Stimulated activated CD4-positive, alpha-beta T cell treated with anti-CD3 and anti-CD28 coated beads, Interleukin-1b, Interleukin-23, amount 100 ng/mL, for 48 hours (primary cell): Measurements from ENCODE around the gene PITHD1.
"Not testable (repeated sequence)": the region's sequence is repeated elsewhere in the genome, so short reads cannot be mapped to it uniquely, and the experiment has no call there.

Experiments used
- DNase-seq: peaks from one replicate; pipeline ENCODE4 v3.0.0-alpha.2; 2020

PITHD1 gene

GRCh38 chr1:23799570-23800399, 21.6 kb downstream of the PITHD1 start:
- DNase-seq = peak; percentile 34

- peak; percentile 96 for DNase-seq
Measured at GRCh38 chr1:23800400-23801337, 22.5 kb downstream of the PITHD1 start, which contains the start of gene GALE. GALE (minus strand) TSS chr1:23800754; CDS start chr1:23799007, 1,747 bp downstream.

GRCh38 chr1:23801338-23801748, 23.1 kb downstream of the PITHD1 start:
- no peak for DNase-seq

GRCh38 chr1:23801876-23802275, 23.7 kb downstream of the PITHD1 start:
- no peak for DNase-seq

- not testable (repeated sequence) for DNase-seq
Measured at GRCh38 chr1:23802809-23803342, 24.7 kb downstream of the PITHD1 start.

- DNase-seq = no peak
Measured at GRCh38 chr1:23803674-23804073, 25.5 kb downstream of the PITHD1 start.

- no peak for DNase-seq
Measured at GRCh38 chr1:23804183-23804835, 26.1 kb downstream of the PITHD1 start.

- DNase-seq = no peak
Measured at GRCh38 chr1:23805025-23805424, 26.8 kb downstream of the PITHD1 start.

- DNase-seq = no peak
Measured at GRCh38 chr1:23806280-23806679, 28.1 kb downstream of the PITHD1 start.

- no peak for DNase-seq
Measured at GRCh38 chr1:23807453-23807852, 29.2 kb downstream of the PITHD1 start.

GRCh38 chr1:23809751-23810171, 31.5 kb downstream of the PITHD1 start:
- peak; percentile 82 for DNase-seq

- peak; percentile 48 for DNase-seq
Measured at GRCh38 chr1:23810818-23811540, 32.8 kb downstream of the PITHD1 start.

GRCh38 chr1:23814016-23814415, 35.8 kb downstream of the PITHD1 start:
- no peak for DNase-seq

GRCh38 chr1:23816361-23816760, 38.1 kb downstream of the PITHD1 start:
- no peak for DNase-seq

GRCh38 chr1:23816906-23817305, 38.7 kb downstream of the PITHD1 start:
- DNase-seq = no peak

- DNase-seq = no peak
Measured at GRCh38 chr1:23817633-23818032, 39.4 kb downstream of the PITHD1 start.

- DNase-seq = no peak
Measured at GRCh38 chr1:23823767-23824166, 45.5 kb downstream of the PITHD1 start.

- DNase-seq = no peak
Measured at GRCh38 chr1:23824711-23825075, 46.5 kb downstream of the PITHD1 start.

GRCh38 chr1:23825076-23825761, 47.0 kb downstream of the PITHD1 start, which contains the start of gene HMGCL:
HMGCL (minus strand) TSS chr1:23825429; CDS start chr1:23825415, 14 bp downstream.
- peak; percentile 88 for DNase-seq

GRCh38 chr1:23825762-23826522, 47.7 kb downstream of the PITHD1 start:
- DNase-seq = no peak

GRCh38 chr1:23826590-23826989, 48.4 kb downstream of the PITHD1 start:
- DNase-seq = not testable (repeated sequence)
